NCI-H1436 (cell line): ENCODE measurements around the gene NDUFAB1.
"Not testable (repeated sequence)": the region's sequence is repeated elsewhere in the genome, so short reads cannot be mapped to it uniquely, and the experiment has no call there.

Source experiments
- DNase-seq: peaks from one replicate; lab custom pipeline; 2025; lab: John Stamatoyannopoulos, UW

Gene NDUFAB1

DNA sequence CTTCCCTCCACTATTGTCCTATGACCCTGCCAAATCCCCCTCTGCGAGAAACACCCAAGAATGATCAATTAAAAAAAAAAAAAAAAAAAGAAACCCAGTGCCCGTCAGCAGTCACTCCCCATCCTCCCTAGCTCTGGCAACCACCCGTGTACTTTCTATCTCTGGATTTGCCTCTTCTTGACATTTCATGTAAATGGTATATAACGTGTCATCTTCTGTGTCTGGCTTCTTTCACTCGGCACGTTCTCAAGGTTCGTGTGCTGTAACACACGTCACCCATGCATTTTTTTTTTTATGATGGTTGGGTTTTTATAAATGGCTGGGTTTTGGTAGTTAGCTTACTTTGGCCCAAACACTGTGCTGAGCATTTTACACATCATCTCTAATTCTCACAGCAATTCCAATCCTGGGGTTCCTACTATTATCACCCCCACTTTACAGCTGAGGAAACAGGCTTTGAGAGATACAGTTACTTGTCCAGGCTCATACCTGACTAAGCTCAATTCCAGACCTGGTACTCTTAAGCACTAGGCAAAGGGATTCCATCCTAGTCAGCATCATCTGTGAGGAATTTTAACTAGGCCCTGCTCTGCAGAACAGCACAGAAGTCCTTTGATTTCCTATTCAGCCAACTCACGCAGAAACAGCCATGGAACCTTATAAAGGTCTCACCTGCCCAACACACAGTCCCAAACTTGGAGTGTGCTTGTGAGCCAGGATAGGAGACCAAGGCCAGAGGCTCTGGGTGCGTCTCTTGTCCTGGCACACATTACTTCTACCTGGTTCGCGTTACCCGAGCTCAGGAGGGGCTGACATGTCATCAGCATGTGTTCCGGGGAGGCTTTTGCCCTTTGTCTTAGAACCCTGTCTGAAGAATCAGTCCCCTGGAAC is 11.7 kb downstream of the NDUFAB1 start:
- DNase-seq: no peak

DNA sequence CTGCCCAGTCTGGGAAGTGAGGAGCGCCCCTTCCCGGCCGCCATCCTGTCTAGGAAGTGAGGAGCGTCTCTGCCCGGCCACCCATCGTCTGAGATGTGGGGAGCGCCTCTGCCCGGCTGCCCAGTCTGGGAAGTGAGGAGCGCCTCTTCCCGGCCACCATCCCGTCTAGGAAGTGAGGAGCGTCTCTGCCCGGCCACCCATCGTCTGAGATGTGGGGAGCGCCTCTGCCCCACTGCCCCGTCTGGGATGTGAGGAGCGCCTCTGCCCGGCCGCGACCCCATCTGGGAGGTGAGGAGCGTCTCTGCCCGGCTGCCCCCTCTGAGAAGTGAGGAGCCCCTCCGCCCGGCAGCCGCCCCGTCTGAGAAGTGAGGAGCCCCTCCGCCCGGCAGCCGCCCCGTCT is 12.8 kb downstream of the NDUFAB1 start:
- DNase-seq: not testable (repeated sequence)

DNA sequence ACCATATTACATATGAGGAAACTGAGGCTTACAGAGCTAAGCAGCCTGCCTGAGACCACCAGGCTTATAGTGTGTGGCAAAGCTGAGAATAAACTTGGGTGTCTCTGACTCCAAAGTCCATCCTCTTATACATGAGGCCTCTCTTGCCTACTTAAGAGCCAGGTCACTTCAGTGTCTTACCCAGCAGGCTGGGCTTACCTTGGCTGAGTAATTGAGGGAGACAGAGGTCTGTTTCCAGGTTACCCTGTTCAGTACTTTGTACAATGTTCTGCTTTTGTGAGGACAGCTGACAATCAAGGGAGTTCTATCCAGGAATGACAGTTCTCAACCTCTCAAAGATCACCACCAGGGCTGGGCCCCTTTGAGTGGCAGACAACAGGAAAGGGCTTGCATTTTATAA is 14.4 kb downstream of the NDUFAB1 start:
- DNase-seq: no peak

DNA sequence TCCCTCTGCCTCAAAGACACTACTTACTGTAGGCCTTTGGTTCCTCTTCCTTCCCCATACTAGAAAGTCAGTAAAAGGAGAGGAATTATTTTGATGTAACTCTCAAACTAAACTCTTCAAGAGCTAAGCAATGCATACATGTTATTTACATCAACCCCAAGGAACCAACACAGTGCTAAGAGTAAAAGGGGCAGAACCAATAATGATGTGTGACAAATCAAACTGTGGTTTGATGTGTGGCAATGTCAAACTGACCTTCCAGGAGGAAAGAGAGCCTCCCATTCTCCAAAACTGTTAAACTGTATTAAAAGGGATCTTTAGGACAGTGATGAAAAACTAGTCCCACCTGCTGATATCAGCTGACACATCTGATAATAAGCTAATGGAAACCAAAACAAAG is 15.7 kb downstream of the NDUFAB1 start:
- DNase-seq: no peak

DNA sequence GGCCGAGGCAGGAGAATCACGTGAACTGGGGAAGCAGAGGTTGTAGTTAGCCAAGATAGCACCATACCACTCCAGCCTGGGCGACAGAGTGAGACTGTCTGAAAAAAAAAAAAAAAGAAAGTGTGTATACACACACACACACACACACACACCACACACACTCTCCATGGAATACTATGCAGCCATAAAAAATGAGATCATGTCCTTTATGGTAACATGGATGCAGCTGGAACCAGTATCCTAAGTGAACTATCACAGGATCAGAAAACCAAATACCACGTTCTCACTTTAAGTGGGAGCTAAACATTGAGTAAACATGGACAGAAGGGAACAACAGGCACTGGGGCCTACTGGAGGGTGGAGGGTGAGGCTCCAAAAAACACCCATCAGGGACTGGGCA is 16.7 kb downstream of the NDUFAB1 start:
- no peak for DNase-seq

DNA sequence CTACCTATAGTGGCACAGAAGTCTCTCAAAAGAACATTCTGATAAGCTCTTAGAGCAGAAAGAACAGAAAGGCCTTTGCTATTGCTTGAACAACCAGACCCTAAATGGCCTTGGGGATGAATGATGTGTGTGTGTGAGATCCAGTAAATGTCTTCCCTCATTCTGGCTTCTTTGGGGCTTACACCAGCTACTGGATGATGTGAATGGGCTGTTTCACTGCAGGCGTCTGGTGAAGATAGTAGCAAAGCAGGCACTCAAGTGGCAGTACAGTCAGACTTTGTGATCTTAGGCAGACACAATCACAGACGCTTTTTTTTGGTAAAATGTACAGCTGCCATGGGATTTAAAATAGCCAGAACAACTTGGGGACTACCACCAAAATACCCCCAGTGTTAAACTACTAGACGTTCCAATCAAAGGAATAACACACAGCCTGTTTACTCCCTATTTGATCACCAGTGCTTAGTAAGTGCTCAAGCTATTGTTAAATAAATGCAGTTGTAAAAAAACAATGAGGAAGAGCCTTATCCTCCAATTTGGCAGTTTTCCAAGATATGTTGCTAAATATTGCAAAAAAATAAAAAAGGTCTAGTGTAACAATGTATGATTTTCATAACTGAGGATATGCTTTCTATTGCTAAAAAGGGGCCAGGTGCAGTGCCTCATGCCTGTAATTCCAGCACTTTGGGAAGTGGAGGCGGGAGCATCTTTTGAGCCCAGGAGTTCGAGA is 17.9 kb downstream of the NDUFAB1 start:
- DNase-seq: no peak

DNA sequence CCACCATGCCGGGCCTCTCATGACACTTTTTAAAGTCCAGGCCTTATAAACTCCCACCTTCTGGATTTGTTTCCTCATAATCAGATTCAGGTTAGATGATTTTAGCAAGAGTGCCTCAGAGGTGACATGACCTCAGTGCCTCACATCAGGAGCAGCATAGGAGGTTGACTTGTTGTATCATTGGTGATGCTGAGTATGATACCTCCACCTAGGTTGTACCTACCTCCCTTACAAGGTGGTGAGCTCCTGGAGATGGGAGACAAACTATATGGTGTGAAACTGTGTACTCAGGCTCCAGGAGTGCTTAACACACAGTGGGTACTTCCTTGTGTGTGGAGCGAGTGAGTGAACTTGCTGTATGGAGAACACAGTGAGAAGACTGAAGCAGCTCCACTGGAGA is 18.6 kb downstream of the NDUFAB1 start:
- DNase-seq: no peak

DNA sequence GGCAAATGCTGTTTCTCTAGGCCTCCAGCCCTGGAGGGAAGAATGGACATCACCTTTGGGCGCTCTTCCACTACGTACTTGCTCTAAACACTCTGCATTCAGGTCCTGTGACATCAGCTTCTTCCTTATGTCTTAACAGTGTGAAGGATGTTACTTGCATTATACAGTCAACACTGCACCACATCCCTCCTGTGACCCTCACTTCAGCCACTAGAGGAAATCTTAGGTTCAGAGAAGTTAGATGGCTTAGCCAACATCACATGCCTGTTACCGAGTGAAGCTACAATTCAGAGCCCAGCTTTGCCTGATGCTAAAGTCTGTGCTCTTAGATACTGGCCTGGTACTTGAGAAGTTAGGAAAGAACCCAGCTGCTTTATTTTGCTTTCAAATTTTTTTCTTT is 20.3 kb downstream of the NDUFAB1 start:
- DNase-seq: no peak

DNA sequence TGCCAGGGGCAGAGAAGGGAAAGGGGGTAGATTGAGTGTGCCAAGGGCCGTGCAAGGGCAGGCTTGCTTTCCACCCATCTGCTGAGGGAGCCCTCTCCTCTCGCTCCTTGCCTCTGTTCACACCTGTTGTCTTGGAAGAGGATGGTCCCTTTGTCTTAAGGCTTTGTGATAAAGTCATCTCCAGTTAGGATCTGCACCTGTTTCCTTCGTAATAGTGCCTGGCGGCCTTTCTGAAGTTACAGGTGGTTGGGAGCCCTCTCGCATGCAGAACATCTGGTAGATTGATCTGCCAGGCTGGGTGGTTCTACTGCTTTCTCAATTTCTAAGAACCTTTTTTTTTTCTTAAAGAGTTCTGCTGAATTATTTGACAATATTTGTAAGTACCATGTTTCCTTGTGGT is 22.3 kb downstream of the NDUFAB1 start:
- no peak for DNase-seq

DNA sequence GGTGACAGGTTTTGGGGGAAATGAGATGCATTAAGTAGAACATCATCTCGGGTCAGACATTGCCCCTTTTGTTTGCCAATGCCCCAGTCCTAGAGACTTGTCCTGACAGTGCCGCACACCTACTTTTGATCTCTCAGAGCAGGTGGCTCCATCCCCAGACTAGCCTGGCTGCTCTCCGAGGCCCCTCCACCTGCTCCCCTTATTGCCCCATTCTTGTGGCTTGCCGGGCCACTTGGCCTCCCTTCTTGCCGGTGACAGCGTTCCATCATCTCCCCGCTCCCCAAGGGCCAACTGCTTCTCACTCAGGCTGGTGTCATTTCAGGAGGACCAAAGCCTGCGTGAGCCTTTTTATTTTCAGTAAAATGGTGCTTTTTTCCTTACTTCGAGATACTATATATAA is 23.7 kb downstream of the NDUFAB1 start:
- DNase-seq: no peak

DNA sequence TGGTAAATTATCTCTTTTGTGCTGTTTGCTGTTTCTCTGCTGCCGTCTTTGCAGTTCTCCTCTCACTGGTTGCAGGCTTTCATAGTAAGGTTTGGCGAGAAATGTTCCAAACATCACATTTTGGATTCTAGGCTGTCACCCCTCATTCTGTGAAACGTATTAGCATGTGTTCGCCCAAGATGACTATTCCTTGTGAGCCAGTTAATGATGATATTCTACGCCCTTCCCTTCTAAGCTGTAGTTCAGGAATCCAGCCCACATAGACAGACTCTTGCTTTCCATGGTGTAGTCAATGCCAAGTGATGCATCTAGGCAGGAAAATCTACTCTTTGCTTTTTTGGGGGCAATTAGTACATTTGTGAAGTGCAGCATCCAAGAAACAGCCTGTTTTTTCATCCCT is 24.2 kb downstream of the NDUFAB1 start:
- no peak for DNase-seq

DNA sequence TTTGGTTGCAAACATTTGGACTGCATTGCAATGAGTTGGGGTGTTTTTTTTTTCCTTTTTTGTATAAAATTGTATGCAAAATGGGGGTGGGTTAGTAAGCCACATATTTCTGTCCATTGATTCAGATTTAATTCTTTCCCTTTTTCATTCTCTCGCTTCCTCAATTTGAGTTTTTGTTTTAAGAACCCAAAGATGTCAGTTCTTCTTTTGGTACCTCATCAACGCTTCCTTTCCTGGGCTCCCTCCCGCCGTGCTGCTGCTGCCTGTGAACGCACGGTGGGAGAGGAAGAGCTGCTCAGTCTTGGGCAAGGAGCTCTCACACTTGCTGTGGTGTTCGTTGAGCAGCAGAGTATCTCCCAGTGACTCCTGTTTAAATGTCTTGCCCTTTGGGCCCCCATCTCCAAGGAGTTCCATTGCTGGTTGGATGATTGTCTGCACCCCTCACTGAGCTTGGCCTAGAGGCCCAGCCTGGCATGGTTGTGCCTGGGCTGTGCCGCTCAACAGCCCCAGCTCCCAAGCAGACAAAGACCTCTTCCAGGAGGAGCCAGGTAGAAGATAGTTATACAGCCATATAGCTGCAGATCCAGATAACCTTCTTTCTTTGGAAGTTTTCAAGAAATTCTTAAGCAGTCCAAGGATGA is 25.0 kb downstream of the NDUFAB1 start:
- no peak for DNase-seq

DNA sequence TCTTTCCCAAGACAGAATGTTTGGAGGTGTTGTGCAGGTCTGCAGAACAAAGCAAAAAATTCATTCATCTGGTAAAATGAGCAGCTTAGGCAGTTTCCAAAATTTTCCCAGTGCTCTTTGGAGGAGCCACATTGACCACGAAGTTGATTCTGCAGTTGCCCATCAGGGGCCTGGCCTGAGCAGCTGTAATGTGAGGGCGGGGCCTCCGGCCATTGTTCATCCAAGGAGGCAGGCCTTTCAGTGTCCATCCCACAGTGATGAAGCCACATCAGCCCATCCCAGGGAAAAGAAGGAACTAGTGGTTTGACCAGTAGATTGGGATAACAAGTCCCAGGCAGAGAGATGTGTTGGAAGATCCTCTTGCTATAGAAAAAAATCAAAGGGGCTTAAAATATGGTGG is 28.5 kb downstream of the NDUFAB1 start:
- DNase-seq: no peak

DNA sequence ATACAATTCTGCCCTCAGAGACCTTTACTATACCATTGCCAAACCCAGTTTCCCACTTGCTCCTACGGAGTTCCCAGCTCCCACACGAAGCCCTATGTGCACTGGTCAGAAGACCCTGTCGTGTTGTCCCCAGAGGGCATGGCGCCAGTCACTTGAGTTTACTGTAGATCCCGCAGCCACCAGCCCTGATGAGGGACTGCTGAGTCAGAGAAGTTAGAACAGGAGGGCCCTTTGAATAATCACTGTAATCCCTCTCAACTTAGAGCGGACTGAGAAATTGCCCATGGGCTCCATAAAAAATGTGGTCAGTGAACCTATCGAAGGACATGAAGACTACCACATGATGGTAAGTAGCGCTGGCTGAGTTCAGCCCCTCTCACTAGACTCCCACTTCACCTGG is 29.4 kb downstream of the NDUFAB1 start:
- no peak for DNase-seq

DNA sequence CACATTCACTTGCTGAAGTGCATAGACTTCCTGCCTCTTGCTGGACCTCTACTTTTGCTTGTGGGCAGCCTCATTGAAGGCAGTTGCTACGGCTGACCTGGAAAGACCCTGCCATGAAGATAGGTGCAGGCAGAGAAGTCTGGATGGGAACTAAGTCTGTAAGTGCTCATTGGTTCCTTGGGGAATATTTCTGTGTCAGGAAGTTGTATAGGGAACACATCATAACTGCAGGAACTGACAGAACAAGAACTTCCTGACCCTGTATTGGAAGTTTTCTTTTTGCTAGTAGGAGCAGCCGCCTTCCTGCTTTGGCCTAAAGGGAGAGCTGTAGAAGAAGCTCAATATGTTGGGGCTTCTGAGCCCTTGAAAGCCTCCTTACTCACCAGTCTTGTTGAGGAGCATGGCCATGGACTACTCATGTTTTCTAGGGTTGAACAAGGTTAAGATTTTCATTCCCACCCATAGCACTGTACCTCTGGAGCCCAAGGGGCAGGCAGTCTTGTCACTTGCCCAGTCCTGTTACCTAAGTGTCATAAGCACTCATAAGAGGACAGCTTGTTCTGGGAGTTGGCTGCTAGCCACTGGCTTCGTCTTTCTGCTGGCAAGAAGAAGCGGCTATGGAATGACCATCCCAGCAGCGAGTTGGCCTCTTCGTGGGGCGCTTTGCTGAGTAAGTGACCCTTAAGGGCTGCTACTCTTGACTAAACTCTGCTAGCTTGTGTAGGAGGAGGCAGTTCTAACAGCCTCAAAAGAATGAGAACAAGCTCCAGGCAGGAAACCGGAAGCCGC is 31.3 kb downstream of the NDUFAB1 start:
- DNase-seq: no peak

DNA sequence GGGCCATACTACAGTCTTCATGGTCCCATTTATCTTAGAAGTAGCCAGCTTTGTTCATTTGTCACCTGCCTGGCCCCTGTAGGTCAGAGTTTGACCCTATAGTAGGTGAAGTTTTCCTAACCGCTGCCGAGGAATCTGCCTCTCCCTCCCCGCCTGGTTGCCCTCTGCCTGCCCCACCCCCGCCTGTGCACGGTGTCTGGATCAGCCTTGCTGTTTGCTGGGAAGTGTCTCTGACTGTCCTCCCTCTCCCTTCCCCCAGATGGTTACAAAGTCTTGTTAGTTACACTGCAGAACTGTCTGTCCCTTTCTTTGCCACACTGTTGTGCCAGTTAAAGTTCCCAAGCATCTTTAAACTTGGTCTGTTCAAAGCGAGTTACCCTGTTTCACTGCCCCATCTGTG is 32.9 kb downstream of the NDUFAB1 start:
- DNase-seq: no peak

DNA sequence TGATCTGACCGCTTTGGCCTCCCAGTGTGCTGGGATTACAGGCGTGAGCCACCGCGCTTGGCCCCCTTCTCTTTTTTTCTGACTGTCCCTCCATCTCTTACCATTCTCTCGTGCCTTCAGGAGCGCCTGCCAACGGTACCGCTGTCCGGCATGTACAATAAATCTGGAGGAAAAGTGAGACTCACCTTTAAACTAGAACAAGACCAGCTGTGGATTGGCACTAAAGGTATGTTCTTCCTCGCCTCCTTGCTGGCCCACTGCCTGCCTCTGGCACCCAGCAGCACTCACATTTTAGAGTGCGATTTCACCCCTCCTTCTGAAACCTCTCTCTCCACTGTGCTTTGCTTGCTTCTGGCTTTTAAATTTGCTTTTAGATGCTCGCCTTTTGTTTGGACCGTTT is 33.6 kb downstream of the NDUFAB1 start:
- no peak for DNase-seq

DNA sequence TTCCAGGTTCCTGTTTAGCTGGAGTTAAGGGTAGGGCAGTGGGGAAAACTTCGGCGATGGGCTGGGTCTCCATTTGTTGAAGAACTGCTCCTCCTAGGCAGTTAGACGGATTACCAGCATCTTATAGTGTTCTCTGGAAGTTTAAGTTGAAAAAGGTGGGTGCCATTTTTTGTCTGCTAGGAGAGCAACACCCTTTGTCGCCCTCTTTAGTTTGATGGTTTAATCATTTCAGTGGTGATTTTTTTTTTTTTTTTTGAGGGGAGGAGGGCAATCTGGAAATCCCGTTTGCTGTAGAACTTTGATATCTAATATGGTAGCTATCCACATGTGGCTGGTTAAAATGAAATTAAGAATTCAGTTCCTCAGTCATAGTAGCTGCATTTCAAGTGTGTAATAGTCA is 34.5 kb downstream of the NDUFAB1 start:
- DNase-seq: no peak

DNA sequence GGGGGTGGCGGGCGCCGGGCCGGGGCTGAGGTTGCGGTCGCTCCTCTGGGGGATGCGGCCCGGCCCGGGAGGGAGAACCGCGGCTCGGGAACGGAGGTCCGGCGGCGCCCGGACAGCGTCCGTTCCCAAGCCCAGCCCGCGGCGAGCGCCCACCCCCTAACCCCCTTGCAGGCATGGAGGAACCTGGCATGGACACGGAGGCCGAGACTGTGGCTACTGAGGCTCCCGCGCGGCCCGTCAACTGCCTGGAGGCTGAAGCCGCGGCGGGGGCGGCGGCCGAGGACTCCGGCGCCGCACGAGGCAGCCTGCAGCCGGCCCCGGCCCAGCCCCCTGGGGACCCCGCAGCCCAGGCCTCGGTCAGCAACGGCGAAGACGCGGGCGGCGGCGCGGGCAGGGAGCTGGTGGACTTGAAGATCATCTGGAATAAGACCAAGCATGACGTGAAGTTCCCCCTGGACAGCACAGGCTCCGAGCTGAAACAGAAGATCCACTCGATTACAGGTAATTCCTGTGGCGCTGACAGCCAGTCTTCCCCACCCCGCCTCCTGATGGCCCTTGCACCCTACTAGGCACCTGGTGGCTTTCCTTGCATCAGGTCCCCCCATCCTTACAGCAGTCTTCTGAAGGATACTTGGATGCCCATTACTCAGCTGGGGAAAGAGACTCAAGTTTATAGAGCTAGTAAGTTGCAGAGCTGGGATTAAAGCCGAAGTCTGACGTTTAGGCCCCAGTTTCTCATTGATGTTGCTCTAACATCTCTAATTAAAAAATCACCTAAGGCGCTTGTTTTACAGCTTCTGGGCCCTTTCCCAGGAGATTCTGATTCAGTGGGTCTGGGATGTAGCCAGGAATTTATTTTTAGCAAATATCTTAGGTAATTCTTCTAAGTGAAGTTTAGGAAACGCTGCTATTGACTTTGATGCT is 38.1 kb downstream of the NDUFAB1 start:
- DNase-seq: no peak

DNA sequence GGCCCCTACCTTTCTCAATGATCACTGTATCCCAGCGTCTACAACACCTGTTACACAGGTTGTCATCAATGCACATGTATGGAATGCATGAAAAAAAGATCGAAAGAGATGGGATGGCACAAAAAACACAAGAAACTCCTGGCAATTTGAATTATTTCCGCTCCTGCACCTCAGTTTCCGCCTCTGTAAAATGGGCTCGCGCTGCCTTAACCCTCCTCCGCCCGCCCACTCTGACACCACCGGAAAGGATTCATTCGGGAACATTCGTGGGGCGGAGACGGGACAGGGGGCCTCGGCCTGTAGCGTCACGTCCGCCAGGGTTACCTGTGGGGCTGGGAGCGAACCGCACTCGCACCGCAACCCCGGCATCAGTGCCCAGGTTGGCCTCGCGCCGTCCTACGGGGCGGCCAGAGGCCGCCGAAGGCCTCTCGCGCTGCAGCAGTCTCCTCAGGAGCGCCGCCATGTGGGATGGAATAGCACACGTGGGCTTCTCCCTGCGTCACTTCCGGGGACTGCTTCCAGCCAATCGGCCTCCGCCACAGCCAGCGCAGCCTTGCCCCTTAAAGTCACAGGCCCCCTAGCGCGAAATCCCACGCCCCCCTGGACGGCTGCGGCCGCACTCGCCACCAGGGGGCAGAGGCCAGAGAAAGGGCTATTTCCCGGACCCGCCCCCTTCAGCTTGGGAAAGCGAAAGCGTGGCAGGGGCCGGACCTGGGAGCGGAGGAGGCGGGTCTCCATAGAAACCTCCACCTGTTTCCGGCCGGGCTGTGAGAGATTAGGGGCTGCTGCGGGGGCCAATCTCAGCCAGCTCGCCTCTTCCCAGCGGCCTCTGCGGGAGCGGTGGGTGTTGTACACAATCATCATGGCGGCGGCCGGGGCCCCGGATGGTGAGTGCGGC is 39.0 kb downstream of the NDUFAB1 start, which contains the start of the genes EARS2 and UBFD1:
TSS of gene EARS2 (minus strand) at position 470 of the 898 bp plus-strand sequence. CDS start at position 463, 7 bp downstream.
TSS of gene UBFD1 (plus strand) at position 847 of the 898 bp plus-strand sequence. CDS start at position 863, 16 bp downstream.
- DNase-seq: peak; percentile 98
